ENCODE measurements around the gene TMEM108.
A peak's percentile ranks its signal among the peaks of the same experiment; 100 is the strongest.

The TMEM108 gene

GRCh38 chr3:133386876-133387275 is 348.7 kb downstream of the TMEM108 start:
- no peak for DNase-seq (ENCODE audit: low spot score)

- no peak for DNase-seq (ENCODE audit: low spot score)
Measured at GRCh38 chr3:133387341-133387740, 349.1 kb downstream of the TMEM108 start.

GRCh38 chr3:133388696-133389395 is 350.7 kb downstream of the TMEM108 start:
- no peak for DNase-seq (ENCODE audit: low spot score)

DNA sequence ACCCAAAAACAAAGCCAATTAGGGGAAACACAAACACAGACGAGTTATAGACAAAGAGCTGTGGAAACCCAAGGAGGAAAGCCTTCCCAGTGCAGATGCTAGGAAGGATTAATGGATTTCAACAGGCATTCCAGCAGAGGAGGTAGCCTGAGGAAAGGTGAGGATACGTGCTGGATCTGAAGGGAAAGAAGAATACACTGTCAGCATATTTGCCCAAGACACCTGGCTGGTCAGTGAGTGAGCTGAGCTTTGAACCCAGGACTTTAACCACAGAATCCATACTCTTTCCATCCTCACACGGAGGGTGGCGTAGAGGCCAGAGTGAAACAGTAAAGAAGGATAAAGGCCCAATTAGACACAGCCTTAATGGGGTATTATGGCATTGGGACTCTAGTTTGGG is 352.5 kb downstream of the TMEM108 start:
- no peak for DNase-seq (ENCODE audit: low spot score)

DNA sequence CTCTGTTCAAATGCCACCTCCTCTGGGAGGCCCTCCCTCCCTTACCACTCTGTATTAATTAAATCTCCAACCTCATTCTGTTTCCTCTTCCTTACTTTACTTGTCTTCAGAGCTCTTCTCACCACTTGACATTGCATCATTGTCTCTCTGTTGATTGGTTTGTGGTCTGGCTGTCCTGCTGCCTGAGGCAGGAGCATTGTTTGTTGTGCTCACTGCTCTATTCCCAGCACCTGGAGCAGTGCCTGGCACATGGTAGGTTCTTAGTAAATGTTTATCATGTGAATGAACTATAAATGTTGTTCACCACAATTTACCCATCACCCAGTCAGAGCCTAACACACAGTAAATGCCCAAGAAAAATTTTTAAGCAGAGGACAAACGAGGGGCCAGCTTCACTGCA is 355.0 kb downstream of the TMEM108 start:
- DNase-seq (ENCODE audit: low spot score), result no peak

GRCh38 chr3:133393691-133394474 is 355.7 kb downstream of the TMEM108 start:
- DNase-seq (ENCODE audit: low spot score), result no peak

- no peak for DNase-seq (ENCODE audit: low spot score)
Measured at GRCh38 chr3:133394561-133395311, 356.5 kb downstream of the TMEM108 start.

DNA sequence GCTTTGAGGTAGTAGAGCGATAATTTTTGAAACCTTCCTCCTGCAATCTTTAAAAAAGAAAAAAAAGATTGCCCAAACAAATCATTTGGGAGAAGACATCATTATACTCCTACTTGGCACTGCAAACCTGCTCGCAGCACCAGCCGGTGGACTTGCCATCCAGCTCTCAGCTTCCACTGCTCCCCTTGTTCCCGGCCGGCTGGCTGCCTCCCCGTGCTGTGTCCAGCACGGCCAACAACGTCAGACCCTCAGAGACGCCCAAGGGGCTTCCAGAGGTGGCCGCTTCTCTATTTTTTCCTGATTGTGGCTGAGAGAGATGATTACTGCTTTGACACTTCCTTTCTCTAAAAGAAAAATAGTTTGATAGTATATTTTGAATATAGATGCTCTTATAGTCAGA is 358.7 kb downstream of the TMEM108 start:
- DNase-seq (ENCODE audit: low spot score), result no peak

DNA sequence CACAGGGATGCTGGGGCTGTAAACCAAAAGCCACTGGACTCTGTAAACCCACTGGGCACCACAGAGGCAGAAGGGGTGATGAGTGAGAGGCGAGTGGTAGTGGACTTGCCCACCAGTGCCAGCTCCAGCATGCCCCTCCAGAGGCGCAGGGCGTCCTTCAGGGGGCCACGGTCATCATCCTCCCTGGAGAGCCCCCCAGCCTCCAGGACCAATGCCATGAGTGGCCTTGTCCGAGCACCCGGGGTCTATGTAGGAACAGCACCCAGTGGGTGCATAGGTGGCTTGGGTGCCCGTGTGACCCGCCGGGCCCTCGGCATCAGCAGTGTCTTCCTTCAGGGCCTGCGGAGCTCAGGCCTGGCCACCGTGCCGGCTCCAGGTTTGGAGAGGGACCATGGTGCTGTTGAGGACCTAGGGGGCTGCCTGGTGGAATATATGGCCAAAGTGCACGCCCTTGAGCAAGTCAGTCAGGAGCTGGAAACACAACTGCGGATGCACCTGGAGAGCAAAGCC is 361.9 kb downstream of the TMEM108 start, which contains the start of gene BFSP2:
Gene BFSP2 (plus strand): TSS at position 51 of the 510 bp plus-strand sequence. CDS start 28 bp downstream, at position 79.
- no peak for DNase-seq (ENCODE audit: low spot score)

DNA sequence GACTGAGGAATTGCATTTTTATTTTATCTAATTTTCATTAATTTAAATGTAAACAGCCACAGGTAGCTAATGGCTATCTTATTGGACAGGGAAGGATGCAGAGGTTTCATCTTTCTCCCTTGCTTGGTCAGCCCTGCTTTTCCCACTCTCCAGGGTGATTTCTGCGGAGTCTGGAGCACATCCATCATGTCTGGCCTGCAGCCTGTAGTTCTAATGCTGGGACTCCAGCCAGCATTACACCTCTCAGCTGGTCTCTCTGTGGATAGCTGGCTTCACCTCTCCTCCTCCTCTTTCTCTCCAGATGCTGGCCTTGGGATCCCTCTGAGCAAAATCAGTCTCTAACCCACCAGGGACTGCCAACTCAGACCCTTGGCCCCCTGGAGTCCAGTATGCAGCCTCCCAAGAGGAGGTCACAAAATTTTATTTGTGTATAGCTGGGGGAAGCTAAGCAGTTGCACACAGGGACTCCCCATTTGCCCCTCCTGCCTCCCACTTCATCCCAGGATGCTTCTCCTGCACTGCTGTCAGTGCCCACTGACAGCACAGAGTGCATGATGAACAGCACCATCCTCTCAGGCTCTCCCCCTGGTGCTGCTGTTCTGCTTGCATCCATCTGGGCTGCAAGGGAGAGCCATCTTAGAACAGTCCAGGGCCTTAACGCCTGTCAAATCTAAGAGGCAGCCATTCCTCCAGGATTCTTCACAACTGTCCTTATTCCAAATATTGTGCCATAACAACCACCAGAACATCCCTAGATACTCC is 363.4 kb downstream of the TMEM108 start:
- no peak for DNase-seq (ENCODE audit: low spot score)

DNA sequence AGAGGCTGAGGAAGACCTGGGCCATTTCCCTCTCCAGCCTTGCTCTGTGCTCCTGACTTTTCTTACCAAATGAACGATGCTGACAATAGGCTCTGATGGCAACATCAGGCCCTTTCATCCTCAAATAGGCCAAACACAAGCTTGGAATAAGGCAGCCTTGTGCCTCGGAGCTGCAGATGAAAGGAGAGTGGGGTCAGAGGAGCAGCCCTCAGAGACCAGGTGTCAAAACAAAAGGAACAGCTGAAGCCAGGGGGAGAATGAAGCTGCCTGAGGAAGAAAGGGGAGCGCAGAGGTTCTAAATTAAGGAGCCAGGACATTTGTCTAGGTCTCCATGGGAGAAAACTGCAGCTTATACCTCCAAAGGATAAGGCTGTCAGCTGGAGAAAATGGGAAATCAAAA is 366.7 kb downstream of the TMEM108 start:
- DNase-seq (ENCODE audit: low spot score), result no peak

DNA sequence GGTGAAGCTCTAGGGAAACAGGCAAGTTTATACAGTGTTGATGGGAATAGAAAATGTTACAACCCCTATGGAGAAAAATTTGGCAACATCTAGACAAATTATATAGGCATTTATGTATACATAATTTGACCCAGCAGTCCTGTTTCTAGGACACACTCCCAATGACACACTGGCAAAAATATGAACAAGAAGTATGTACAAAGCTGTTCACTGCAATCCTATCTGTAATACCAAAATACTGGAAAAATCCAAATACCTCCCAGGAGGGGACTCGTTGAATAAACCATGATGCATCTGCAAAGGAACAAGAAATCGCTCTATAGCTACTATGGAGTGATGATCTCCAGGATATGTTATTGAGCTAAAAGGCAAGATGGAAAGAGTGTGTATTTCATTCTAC is 370.2 kb downstream of the TMEM108 start:
- no peak for DNase-seq (ENCODE audit: low spot score)

- no peak for DNase-seq (ENCODE audit: low spot score)
Measured at GRCh38 chr3:133408961-133409360, 370.8 kb downstream of the TMEM108 start.

DNA sequence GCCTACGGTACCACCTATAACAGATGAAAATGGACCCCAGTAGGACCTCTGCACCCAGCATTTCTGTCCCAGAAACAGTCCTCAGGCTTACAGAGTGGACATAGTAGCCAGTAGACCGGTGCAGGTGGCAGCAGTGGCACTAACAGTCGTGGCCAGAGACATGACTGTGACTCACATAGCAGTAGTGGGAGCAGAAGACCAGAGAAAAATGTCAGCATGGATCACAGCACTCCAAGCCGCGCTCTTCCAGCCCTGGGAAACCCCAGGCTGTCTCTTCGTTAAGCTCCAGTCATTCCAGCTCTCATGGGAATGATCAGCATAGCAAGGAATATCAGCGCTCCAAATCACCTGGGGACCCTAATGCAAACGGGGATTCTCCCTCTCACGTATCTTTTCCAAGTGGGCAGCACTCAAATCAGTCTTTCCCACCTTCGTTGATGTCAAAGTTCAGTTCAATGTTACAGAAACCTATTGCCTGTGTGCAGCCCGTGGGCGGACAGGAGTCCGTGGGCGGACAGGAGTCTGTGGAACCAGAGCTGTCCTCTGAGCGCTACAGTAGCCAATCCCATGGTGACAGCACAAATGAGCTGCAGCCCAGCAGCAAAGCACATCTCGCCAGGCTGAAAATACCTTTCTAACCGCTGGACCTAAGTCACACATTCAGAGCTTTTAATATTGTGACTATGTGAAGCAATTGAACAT is 372.2 kb downstream of the TMEM108 start:
- DNase-seq (ENCODE audit: low spot score), result no peak

DNA sequence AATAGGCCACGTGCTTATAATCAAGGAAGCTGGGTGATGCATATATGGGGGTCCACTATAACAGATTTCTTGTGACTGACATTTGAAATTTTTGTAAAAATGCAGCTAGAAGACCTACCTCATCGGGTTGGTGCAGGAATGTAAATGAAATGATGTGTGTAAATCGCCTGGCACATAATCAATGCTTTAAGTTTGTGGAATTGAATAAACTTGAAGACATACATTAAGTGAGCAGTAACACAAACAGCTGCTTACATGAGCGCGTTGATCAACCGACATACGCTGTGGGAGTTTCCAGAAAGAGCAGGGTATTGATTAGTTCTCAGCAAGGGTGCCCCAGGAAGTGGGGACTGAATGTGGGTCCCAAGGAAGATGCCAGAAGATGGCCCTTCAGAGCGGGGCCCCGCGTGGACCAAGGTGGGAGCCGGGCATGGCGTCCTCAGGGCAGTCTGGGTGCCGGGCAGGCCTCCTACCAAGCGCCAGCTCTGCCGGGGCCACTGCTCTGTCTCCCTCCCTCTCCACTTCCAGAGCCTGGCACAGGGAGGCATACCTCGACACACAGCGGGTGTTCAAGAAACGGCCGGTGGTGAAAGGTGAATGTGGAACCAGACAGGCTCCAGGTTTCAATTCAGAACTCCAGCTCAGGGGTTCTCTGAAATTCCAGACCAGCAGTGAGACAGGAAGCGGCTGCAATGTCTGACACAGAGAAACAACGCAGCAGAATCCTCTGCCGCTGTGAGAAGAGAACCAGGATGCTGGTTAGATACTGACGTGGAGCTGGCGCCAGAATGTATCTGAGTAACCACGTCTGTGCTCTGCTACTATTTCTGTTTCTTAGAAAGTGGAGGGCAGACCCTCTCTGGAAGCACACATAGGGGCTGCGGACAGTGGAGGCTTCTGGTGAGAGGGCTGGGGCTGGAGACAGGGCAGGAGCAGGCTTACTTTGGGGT is 374.3 kb downstream of the TMEM108 start:
- no peak for DNase-seq (ENCODE audit: low spot score)

- peak; percentile 44 for DNase-seq (ENCODE audit: low spot score)
Measured at GRCh38 chr3:133413161-133414020, 375.2 kb downstream of the TMEM108 start.

DNA sequence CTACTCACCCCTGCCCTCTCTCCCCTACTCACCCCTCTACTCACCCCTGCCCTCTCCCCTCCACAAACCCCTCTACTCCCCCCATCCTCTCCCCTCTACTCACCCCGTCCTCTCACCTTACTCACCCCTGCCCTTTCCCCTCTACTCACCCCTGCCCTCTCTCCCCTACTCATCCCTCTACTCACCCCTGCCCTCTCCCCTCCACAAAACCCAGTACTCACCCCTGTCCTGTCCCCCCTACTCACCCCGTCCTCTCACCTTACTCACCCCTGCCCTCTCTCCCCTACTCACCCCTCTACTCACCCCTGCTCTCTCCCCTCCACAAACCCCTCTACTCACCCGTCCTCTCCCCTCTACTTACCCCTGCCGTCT is 375.8 kb downstream of the TMEM108 start:
- DNase-seq (ENCODE audit: low spot score), result no peak

DNA sequence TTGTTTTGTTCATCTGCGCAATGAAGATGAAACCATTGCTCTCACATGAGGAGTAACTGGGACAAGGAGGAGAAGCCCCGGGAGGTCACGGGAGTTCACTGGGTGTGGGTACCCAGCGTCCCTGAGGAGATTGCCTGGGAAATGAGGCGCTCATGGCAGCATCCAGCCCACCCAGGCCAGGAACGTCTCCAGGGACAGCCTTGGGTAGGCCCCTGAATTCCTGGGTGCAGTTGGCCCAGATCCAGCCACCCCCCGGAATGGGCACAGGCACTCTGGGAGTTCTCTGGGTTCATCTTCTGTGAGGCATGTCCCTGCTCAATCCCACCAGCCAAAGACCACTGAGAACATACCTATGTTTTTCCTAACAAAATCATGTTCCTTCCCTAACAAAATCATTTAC is 380.2 kb downstream of the TMEM108 start:
- no peak for DNase-seq (ENCODE audit: low spot score)

Measured in COLO829 (cell line).